ENCODE measurements around the gene UQCRQ. TPM values are rescaled to one million over a fixed set of nuclear protein-coding genes. Genes with fewer than 3 reads are reported as not detected.

The UQCRQ gene
- total and polyA plus RNA-seq, 2 of the 13 experiments (the other 11 are each of a cell fraction or from before 2014, with no cell fraction given) = 257 to 575 TPM

DNA sequence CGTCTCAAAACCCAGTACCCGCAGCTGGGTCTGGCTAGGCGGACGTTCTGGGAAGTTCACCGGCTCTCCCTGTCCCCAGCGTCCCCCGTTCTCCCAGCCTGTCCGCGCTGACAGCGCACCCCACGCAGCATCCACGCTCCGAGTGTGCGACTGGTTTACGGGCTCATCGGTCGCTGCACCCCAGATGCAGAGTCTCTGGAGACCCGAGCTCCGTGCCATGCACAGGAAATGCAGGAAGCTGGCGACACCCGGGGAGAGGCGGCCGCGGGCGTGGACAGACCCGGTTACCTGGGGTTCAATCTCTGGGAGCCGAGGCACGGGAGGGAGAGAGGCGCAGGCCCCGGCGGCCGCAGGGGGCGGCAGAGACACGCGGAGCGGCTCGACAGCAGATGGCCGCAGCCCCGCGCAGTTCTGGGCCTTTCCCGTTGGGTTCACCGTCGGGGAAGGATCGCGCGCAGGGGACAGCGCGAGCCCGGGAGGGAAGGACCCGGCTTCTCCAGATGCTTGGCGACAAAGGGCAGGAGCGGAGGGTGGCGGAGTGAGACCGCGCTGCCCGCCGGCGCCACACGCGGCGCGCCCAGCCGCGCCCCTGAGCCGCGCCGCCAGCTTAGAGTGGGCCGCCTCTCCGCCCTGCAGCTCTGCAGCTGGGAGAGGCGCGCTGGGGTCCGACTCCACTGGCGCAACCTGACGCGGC, 36.6 kb upstream of the UQCRQ start (continued):
- TF ChIP-seq, protein P1, sequence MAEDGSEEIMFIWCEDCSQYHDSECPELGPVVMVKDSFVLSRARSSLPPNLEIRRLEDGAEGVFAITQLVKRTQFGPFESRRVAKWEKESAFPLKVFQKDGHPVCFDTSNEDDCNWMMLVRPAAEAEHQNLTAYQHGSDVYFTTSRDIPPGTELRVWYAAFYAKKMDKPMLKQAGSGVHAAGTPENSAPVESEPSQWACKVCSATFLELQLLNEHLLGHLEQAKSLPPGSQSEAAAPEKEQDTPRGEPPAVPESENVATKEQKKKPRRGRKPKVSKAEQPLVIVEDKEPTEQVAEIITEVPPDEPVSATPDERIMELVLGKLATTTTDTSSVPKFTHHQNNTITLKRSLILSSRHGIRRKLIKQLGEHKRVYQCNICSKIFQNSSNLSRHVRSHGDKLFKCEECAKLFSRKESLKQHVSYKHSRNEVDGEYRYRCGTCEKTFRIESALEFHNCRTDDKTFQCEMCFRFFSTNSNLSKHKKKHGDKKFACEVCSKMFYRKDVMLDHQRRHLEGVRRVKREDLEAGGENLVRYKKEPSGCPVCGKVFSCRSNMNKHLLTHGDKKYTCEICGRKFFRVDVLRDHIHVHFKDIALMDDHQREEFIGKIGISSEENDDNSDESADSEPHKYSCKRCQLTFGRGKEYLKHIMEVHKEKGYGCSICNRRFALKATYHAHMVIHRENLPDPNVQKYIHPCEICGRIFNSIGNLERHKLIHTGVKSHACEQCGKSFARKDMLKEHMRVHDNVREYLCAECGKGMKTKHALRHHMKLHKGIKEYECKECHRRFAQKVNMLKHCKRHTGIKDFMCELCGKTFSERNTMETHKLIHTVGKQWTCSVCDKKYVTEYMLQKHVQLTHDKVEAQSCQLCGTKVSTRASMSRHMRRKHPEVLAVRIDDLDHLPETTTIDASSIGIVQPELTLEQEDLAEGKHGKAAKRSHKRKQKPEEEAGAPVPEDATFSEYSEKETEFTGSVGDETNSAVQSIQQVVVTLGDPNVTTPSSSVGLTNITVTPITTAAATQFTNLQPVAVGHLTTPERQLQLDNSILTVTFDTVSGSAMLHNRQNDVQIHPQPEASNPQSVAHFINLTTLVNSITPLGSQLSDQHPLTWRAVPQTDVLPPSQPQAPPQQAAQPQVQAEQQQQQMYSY (CRISPR knock-in tag; IDR thresholded peaks at IDR 0.05) = no peak
- TF ChIP-seq PBX2 (CRISPR knock-in tag; IDR thresholded peaks at IDR 0.05) (no peak), FIP1L1 (IDR thresholded peaks at IDR 0.05; ENCODE audit: borderline replicate concordance, insufficient read depth, low read depth, low read length) (no peak), POGK (CRISPR knock-in tag; conservative IDR thresholded peaks at IDR 0.05) (peak; percentile 47; the same call in 1 of the 2 replicates), TGIF2 (CRISPR knock-in tag; IDR thresholded peaks at IDR 0.05) (peak; percentile 45; the same call in 1 of the 2 replicates), TMF1 (CRISPR knock-in tag; IDR thresholded peaks at IDR 0.05; ENCODE audit: low read depth) (peak; percentile 49; the same call in 1 of the 2 replicates), ZNF672 (CRISPR knock-in tag; IDR thresholded peaks at IDR 0.05) (peak; percentile 43; the same call in 1 of the 2 replicates), TCF7L2 (IDR thresholded peaks at IDR 0.05; ENCODE audit: low read depth, low read length) (no peak), ZNF841 (CRISPR knock-in tag; IDR thresholded peaks at IDR 0.05; ENCODE audit: borderline replicate concordance) (no peak; the same call in 1 of the 2 replicates), ZBTB37 (CRISPR knock-in tag; IDR thresholded peaks at IDR 0.05) (no peak), SIN3A (IDR thresholded peaks at IDR 0.05; ENCODE audit: borderline replicate concordance, low read depth, low read length) (peak; percentile 45; the same call in 1 of the 2 replicates), JDP2 (CRISPR knock-in tag; IDR thresholded peaks at IDR 0.05; ENCODE audit: borderline replicate concordance) (no peak; the same call in 1 of the 2 replicates), ZNF709 (CRISPR knock-in tag; IDR thresholded peaks at IDR 0.05) (peak; percentile 74; the same call in 1 of the 2 replicates)
- TF ChIP-seq, protein P2, sequence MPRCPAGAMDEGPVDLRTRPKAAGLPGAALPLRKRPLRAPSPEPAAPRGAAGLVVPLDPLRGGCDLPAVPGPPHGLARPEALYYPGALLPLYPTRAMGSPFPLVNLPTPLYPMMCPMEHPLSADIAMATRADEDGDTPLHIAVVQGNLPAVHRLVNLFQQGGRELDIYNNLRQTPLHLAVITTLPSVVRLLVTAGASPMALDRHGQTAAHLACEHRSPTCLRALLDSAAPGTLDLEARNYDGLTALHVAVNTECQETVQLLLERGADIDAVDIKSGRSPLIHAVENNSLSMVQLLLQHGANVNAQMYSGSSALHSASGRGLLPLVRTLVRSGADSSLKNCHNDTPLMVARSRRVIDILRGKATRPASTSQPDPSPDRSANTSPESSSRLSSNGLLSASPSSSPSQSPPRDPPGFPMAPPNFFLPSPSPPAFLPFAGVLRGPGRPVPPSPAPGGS (CRISPR knock-in tag; IDR thresholded peaks at IDR 0.05) = peak; percentile 59; the same call in 1 of the 2 replicates
- TF ChIP-seq, protein P3, sequence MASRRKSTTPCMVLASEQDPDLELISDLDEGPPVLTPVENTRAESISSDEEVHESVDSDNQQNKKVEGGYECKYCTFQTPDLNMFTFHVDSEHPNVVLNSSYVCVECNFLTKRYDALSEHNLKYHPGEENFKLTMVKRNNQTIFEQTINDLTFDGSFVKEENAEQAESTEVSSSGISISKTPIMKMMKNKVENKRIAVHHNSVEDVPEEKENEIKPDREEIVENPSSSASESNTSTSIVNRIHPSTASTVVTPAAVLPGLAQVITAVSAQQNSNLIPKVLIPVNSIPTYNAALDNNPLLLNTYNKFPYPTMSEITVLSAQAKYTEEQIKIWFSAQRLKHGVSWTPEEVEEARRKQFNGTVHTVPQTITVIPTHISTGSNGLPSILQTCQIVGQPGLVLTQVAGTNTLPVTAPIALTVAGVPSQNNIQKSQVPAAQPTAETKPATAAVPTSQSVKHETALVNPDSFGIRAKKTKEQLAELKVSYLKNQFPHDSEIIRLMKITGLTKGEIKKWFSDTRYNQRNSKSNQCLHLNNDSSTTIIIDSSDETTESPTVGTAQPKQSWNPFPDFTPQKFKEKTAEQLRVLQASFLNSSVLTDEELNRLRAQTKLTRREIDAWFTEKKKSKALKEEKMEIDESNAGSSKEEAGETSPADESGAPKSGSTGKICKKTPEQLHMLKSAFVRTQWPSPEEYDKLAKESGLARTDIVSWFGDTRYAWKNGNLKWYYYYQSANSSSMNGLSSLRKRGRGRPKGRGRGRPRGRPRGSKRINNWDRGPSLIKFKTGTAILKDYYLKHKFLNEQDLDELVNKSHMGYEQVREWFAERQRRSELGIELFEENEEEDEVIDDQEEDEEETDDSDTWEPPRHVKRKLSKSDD (CRISPR knock-in tag; IDR thresholded peaks at IDR 0.05; ENCODE audit: low read depth) = peak; percentile 40; the same call in 1 of the 2 replicates
